GM18526 (cell line): ENCODE data around the gene PDE4D.

ENCODE experiments used
- POLR2A ChIP-seq: IDR thresholded peaks from 3 replicates; pipeline ENCODE4 v1.6.1; 2011; ENCODE audit not compliant: insufficient read length; ENCODE audit errors: extremely low read depth

PDE4D gene

DNA sequence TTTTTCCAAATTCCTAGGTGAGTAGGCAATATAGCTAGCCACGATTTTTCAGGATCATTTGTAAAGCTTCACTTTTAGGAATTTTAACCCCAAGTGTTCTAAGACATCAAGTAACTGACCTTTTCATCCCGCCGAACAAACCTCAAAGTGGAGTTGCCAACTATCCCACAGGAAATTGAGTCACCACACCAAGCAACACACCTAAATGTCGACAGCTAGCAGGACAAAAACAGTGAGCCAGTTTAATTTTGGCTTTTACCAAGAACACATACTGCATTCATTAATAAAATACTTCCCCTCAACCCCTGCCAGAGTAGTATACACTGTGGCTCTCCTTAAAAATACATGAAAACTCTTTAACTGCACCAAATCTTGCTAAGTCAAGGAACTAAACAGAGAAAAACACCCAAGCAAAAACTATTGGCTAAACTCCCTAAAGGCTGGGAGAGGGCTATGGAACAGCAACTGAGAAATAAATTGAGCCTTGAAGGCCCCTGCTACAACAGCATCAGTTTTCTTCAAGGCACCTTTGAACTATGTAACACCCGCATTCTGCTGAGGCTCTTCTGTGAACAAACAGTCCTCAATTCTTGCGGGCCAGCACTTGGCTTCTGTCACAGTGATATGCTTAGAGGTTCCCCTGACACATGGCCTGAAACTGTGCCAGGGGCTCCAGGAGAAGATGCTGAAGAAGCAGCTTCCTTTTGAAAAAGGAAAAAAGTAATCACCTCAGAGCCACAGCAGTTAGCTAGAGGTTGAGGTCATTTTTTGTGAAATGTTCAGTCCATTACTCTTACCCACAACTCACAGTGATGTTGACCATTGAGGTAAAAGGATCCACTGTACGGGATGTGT, 851.1 kb downstream of the PDE4D start:
- TF ChIP-seq POLR2A, result no peak

DNA sequence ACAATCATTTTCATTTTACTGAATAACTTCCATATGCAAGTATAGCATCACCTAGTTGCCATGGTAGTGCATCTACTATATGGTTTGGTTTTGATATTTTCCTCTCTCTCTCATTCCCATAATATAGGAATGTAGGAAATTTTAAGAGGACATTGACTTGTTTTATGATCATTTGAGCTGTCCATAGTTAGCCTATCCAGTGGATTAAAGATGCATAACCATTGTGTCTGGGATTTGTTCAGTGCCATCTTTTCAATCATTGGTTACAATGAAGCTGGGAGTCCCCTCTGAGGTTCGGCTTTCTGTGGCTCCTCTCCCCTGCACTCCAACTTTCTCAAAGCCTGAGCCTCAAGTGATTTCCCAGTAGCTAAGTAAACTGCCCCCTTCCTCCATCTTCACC, 852.2 kb downstream of the PDE4D start:
- TF ChIP-seq POLR2A, result no peak

DNA sequence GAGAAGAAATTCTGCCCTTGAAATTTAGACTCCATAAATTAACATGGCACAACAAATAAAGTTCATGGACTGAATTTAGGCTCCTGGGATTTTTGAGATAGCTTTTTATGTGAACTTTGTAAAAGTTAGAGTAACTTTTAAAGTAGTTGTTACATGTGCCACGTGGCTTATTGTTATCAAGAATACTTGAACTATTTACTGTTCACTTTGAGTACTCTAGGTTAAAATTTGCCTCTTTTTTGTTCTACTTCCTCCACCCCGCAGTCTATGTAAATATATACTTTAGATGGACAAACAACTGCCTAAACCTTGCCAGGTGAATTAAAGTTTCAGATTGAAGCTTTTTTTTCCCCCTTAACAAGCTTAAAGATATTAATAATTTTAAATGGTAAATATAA, 852.7 kb downstream of the PDE4D start:
- TF ChIP-seq POLR2A, result no peak

DNA sequence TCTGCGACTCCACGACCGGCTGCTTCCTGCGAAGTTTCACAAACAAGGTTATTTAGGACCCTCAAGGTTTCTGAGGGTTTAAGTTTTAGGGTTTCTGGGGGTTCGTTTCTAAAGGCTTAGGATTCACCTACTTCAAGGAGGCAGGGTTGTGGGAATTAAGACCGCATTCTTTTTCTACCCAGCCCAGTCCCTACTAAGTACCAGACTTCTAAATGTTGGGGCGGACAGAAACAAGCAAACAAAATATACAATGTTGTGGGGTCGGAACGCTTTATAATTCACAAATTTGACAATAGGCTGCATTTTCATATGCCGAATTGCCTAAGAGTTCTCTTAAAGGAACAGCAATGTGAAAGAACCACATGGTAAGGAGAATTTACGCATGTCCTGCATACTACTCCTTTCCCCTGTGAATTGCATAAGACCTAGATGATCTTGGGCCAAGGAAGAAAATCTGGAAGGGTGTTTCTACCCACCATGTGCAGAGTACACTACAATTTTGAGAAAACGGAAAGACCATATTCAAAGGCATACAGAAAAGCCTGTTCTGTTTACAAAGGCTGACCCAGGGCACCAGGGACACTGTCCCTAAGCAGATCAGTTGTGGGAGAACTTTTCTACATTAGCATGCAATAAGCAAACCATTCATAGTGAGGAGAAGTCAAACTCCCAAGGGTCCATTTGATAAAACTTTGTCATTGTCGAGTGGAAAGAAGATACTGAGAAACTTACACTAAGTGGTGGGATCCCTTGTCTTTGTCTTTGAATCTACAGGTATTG, 853.3 kb downstream of the PDE4D start:
- TF ChIP-seq POLR2A, result no peak

DNA sequence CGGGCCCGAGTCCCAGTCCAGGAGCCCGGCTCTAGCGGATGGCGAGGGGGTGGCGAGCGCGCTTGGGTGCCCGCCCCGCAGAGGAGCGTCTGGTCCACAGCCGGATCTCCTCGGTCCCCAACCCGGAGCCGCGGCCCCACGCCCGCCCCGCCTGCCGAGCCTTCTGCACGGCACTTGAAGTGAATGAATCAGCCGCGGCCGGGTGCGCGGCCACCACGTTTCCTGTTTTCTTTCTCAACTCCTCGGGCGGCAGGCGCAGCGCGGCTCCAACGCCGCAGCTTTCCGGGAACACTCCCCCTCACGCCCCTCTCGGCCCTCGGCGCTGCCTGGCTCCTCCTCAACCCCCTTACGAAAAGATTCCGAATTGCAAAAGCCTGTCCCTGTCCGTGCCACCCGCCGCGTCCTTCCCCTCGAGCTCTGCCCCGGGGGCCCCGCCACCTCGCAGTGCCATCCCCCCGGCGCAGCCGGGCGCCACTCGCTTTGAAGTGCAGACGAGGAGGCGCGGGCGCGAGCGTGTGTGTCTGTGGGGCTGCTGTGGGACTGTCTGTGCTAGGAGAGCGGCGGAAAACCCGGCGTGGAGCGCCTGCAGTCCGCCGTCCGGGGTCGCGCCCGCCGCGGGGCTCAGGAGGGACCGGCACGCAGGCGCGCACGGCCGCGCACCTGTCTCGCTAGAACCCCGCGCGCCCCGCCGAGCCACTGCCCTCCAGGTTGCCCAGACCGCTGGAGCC, 854.1 kb downstream of the PDE4D start:
- TF ChIP-seq POLR2A, result no peak

DNA sequence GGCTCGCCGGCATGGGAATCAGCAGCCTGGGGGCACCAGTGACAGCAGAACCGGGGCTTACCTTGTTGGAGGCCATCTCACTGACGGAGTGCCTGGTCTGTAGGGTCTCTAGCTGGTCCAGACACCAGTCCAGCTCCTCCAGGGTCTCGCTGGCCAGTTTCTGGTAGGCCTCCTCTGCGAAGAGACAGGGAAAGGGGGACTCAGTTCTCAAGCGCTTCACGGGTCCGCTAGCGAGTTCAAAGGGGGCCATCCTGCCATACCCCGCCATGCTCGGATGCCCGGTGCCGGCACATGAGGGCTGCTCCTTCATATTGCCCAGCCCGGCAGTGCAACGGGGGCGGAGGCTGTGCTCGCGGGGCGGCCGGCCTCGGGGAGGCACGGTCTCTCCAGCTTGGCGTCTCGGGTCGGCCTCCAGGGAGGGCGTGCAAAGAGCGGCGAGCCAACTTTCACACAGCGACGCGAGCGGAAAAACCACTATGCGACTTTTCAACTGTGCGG, 854.7 kb downstream of the PDE4D start:
- no peak for TF ChIP-seq POLR2A

DNA sequence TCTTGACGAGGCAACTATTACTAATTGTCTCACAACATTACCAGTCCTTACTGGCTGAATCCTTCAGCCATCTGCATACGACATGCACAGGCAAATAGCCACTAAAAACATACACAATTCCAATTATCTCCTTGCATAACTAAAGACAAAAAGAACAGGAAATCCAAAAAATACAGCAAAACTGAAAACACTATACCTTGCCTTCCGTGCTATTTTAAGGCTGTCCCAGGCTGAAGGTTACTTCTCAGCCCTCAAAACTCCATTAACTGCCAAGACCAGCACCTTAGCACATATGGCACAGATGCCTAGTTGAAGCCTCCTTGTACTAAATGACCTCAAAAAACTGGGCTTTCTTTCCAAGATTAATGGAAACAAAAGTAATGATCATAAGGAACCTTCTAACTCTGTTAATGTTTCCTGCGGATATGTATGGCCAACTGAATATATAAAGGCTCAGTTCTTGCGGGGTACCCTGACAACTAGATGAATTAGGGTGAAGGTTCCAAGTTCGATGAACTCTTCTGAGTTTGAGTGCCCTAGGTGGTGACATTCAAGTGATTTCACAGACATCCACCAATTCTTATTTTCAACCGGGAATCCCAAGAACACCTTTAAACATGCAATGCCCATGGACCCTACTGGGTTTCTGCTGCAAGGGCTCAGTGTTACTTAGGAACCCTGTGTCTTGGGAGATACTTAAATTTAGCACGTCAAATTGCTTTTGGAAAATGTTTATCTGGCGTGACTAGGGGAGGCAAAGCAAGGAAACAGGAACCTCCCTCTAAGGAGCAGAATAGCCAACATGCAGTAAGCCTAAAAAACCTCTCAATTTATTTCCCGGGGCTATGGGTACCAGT, 855.4 kb downstream of the PDE4D start:
- TF ChIP-seq POLR2A, result no peak

DNA sequence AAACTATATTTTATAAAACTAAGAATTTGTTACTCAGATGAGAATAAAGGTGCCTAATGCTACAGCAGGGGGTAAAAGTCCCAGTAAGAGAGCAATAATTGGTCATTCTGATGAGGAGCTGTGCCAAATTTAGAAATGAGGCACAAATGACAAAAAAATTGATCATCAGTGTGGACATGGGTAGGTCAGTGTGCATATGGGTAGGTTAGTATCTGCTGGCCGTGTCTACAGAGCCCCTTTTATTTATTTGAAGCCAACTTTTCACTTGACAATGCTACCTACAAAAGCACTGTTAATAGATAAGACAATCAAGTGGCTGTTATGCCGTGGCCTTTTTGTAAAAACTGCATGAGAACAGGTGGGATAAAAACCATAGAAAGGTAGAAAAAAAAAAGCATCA, 856.1 kb downstream of the PDE4D start:
- no peak for TF ChIP-seq POLR2A

DNA sequence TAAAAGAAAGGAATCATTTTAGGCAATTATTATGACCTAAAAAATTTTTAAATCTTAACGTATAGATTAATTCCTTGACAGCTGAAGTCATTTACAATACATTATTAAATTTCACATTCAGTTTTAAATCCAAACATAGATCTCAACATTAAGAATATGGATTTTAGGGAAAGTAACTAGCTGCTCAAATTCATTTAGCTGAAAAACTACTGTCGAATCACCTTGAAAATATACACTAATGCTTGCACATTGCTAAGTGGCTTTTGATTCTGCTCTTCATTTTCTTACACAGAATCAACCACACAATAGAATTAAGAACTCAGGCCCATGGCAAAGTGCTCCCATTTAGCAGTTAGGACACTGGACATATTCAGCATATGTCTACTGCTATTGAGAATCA, 856.5 kb downstream of the PDE4D start:
- TF ChIP-seq POLR2A, result no peak

DNA sequence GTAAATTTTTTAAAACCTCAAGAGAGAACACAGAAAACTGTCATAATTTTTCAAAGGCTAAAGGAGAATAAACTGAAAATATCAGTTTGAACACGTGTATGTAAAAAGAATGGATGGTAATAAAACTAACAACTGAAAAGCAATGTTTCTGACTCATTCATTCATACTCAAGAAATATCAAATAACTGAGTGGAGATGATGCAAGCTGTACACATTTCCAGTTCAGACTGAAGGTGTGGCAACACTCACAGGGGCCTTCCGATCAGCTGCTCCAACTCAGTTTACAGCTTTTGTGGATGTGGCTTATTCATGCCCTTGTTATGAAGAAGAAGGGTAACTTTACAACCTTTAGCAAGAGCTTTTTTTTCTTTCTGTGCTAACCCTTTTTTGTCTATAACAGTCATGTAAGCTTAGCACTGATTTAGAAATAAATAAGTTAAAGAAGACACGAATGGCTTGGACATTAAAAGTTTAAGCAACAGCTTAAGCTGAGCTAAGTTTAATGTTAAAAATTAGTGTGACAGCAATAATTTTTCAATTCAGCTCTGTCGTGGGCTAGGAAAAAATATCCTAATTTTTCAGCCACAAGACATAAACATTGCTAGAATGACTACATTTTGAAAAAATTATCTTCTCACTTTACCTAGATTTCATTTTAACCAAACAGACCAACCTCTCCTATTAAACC, 857.1 kb downstream of the PDE4D start:
- no peak for TF ChIP-seq POLR2A

DNA sequence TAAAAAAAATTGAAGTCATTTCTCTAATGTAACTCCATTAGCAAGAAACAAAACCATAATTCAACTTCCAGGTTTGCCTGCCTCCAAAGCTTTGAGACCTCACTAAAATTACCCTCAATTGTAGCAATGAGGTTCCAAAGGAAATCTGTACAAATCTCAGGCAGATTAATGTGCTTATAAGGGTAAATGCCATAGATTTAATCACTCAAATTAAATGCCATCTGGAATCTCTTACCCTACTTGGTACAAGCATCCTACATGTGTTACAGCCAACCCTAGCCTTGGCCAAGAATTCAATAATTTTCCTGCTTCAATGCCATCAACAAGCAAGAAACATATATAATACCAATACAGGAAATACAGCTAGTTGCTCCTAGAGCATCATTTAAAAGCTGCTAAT, 857.8 kb downstream of the PDE4D start:
- TF ChIP-seq POLR2A, result no peak

DNA sequence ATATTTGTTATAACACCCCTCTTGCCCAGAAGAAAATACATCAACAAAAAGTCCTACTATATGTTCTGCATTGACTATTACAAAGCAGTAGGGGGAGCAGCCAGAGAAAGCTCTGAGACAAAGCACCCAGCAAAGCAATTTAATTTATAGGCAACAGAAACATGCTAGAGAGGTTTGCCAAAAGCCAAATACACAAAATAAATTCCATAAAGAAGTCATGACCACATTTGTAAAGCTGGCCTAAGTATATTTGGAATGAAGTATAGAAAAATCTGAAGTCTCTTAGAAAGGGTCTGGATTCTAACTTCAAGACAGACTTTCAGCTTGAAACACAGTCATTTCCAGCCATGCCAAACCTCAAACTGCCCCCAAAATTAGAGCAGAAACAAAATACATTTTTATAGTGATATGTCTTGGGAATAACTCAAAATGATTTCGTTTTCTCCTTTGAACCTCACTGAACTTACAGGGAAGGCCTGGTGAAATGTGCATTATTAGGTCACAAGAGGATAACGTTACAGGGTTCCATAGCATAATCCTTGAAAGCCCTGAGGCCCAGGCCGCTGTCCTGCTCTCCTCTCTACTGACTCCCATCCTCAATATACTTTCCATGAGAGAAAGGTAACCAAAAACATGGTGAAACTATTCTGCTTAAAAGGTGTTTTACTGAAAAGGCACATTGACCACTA, 858.9 kb downstream of the PDE4D start:
- TF ChIP-seq POLR2A, result no peak

DNA sequence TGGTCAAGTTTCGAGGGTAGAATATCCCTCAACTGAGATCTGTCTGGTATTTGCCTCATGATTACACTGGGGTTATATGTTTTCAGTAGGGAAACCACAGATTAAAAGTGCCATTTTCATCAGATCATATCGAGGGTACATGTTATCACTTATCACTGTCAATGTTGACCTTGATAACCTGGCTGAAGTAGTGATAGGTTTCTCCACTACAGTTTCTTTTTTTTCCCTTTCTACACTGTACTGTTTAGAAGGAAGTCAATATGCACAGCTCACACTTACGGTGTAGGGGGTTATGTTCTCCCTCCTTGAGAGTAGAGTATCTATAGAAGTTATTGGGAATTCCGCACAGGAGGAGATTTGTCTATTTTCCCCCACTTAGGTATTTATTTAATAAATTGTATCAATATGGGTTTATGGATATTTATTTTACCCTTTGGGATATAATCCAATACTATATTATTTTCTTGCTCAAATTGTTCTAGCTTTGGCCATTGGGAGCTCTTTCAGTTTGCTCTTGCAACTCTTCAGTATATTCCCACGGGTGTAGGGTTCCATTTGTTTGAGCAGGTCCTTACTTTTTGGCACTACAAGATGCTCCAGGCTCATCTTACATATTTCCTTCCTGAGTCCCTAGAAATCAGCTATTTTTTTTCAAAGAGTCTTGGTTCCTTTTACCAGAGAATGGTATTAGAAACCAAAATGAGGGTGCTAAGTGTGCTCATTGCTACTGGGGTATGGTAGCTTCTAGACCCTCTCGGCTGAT, 866.2 kb downstream of the PDE4D start:
- no peak for TF ChIP-seq POLR2A

DNA sequence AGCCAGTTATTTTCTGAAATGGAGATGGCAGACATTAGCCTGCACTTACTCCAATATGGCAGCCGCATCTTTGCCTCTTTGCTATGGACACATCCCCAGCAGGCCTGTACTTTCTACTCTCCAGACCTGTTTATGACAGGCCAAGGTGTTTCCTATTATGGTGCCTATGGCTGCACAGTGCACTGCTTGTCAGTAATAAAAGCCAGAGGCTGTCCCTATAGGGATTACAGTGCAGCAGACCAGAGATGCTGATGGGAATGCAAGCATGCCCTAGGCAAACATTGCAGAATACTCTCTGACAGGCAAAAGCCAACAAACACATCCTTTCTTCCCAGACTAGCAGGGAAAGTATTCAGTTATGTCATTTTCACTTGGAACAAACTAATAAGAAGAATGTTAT, 867.8 kb downstream of the PDE4D start:
- no peak for TF ChIP-seq POLR2A
